Thyroid gland (tissue), 4 donors: ENCODE data around the gene CD72. TPM values are rescaled to one million over a fixed set of nuclear protein-coding genes. Genes with fewer than 3 reads are reported as not detected.
A peak's percentile ranks its signal among the peaks of the same experiment; 100 is the strongest.
"Not testable (repeated sequence)": the region's sequence is repeated elsewhere in the genome, so short reads cannot be mapped to it uniquely, and the experiment has no call there.

Experiments
- DNase-seq, 2 donors: peaks; one replicate each; pipeline ENCODE4 v3.0.0-alpha.2; 2019
- H3K27ac ChIP-seq, 3 donors: fragments of 200-600 bp; sonication (generic); 1 replicate in 2 of 3; 2 replicates in 1 of 3; pipeline ENCODE4 v1.5.1; 2016 to 2019; ENCODE audit warnings: mild to moderate bottlenecking in 1 of 3, moderate library complexity in 1 of 3
- H3K27me3 ChIP-seq: fragments of 200-600 bp; sonication (generic); one replicate; pipeline ENCODE4 v1.5.1; 2019
- H3K36me3 ChIP-seq, 2 donors: fragments of 200-600 bp; sonication (generic); one replicate each; pipeline ENCODE4 v1.5.1; 2016 to 2019
- H3K4me1 ChIP-seq, 2 donors: fragments of 200-600 bp; sonication (generic); one replicate each; pipeline ENCODE4 v1.5.1; 2017 to 2019
- H3K4me3 ChIP-seq, 3 donors: fragments of 200-600 bp; sonication (generic); replicated peaks in 1 of 3; 1 replicate in 2 of 3; 2 replicates in 1 of 3; pipeline ENCODE4 v1.5.1; 2016; ENCODE audit warnings: mild to moderate bottlenecking in 1 of 3
- H3K9me3 ChIP-seq: fragments of 200-600 bp; sonication (generic); one replicate; pipeline ENCODE4 v1.5.1; 2017
- POLR2A ChIP-seq, 2 donors: fragments of 450-650 bp; IDR thresholded peaks; one replicate each; pipeline ENCODE4 v1.6.1; 2017; ENCODE audit warnings: antibody characterized with exemption in 2 of 2, mild to moderate bottlenecking in 2 of 2, moderate library complexity in 1 of 2
- WGBS, 2 donors: methylation state at CpG; one replicate each; pipeline ENCODE4 v1.1.5; 2017; 5-methylcytosine and 5-hydroxymethylcytosine counted together
- intact Hi-C: fragments of 100-400 bp; cut with DNase I; formaldehyde crosslinking; loops from one replicate; pipeline ENCODE4 v1.15.1; 2023
- total RNA-seq, 4 donors: library from RNA; depleted of rRNA; stranded (reverse); fragments of >200 nt; gene quantifications; one replicate each; pipeline ENCODE4 v1.2.3, GENCODE V29; 2016
- TF ChIP-seq, protein P1 (sequence below), 6 experiments: fragments of 200-600 bp in 3 of 6; fragments of 450-650 bp in 3 of 6; sonication (generic) in 3 of 6; IDR thresholded peaks; one replicate each; pipeline ENCODE4 v1.5.1; 2016 to 2019; ENCODE audit warnings: antibody characterized with exemption in 6 of 6, mild to moderate bottlenecking in 2 of 6, inconsistent platforms in 1 of 6, moderate library complexity in 1 of 6

The CD72 gene
- total RNA-seq, 4 donors from 2014 or later: 1.8 to 5.8 (median 3.1) TPM

DNA sequence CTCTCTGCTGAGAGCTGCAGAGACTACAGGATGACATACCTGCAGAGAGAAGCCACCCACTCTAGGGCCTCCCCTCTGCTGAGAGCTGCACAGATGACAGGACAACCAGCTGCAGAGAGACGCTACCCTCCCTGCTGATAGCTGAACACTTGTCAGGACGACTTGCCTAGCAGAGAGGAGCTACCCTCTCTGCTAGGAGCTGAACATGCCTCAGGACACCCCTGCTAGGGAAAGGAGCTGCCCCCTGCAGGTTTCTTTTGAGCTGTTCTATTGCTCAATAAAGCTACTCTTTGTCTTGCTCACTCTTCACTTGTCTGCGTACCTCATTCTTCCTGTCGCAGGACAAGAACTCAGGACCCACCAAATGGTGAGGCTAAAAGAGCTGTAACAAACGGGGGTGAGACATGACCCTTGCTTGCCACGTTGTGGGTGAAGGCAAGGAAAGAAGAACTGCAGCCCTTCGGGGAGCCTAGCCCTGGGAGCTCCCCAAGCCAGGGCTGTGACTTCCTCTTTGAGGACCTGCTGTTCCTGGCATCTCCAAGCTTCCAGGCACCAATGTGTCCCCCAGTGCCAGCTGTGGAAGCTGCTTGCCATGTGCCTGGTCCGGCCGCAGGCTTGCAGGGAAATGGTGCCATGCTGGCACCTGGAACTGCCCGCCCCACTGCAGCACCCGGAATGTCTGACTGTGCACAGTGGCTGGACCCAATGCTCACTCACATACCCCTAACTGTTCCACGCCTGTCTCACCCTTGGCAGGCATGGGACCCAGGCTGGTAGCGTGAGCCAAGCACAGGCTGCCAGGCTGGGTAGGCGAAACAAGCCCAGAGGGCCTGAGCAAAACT, 18.2 kb downstream of the CD72 start:
- H3K36me3 ChIP-seq: no peaks in the 10 kb centered on the region
- no peak overlapping the region for H3K4me3 ChIP-seq
- no peak for TF ChIP-seq POLR2A (IDR thresholded peaks at IDR 0.05)
- TF ChIP-seq, protein P1, sequence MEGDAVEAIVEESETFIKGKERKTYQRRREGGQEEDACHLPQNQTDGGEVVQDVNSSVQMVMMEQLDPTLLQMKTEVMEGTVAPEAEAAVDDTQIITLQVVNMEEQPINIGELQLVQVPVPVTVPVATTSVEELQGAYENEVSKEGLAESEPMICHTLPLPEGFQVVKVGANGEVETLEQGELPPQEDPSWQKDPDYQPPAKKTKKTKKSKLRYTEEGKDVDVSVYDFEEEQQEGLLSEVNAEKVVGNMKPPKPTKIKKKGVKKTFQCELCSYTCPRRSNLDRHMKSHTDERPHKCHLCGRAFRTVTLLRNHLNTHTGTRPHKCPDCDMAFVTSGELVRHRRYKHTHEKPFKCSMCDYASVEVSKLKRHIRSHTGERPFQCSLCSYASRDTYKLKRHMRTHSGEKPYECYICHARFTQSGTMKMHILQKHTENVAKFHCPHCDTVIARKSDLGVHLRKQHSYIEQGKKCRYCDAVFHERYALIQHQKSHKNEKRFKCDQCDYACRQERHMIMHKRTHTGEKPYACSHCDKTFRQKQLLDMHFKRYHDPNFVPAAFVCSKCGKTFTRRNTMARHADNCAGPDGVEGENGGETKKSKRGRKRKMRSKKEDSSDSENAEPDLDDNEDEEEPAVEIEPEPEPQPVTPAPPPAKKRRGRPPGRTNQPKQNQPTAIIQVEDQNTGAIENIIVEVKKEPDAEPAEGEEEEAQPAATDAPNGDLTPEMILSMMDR (IDR thresholded peaks at IDR 0.05): no peak
- no peak for DNase-seq
- peaks cover 3 to 20% of the 10 kb centered on the region in 2 donors for H3K4me1 ChIP-seq
- H3K27ac ChIP-seq: no peak overlapping the region
- intact Hi-C loops: loop anchor here (5.0 kb wide), 1 partner anchor 132 kb away; the partner anchor contains the start of genes CREB3 and TLN1
- H3K9me3 ChIP-seq: no peaks in the 10 kb centered on the region
- no peaks in the 10 kb centered on the region for H3K27me3 ChIP-seq
- WGBS, 2 donors: 86% methylated on average over 9 to 14 of the region's 14 CpGs

- Histone ChIP-seq H3K4me1 (peaks cover 3 to 20% of the 10 kb centered on the region in 2 donors), H3K27ac (peak overlapping the region in 1 of 3 donors; percentile 44), H3K4me3 (no peak overlapping the region), H3K27me3 (no peaks in the 10 kb centered on the region), H3K9me3 (no peaks in the 10 kb centered on the region), H3K36me3 (no peaks in the 10 kb centered on the region)
- intact Hi-C loops: no loop called here
- peak; percentile 62 to 73 for DNase-seq
- TF ChIP-seq POLR2A (IDR thresholded peaks at IDR 0.05): no peak
- TF ChIP-seq, protein P1 (IDR thresholded peaks at IDR 0.05): peak in 1 of 6 experiments; percentile 12
- 70 to 100% methylated on average over 2 to 3 of the region's 11 CpGs for WGBS, 2 donors
Measured at GRCh38 chr9:35598866-35599590, 19.2 kb downstream of the CD72 start.

DNA sequence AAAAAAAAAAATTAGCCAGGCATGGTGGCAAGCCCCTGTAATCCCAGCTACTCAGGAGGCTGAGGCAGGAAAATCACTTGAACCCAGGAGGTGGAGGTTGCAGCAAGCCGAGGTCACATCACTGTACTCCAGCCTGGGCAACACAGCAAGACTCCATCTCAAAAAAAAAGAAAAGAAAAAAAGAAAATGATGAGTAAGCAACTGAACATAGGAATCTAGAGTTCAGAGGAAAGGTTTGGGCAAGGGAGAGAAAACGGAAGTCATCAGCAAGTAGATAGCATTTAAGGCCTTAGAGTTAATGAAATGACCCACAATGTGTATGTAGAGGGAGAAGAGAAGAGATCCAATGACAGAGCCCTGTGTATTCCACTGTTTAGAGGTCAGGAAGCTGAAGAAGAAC, 21.3 kb downstream of the CD72 start:
- H3K36me3 ChIP-seq, H3K9me3 ChIP-seq, H3K27me3 ChIP-seq, DNase-seq, intact Hi-C loops, H3K27ac ChIP-seq, H3K4me3 ChIP-seq: not testable (repeated sequence)
- H3K4me1 ChIP-seq: peaks cover 0 to 11% of the 10 kb centered on the region in 2 donors
- WGBS, 2 donors: 97 to 98% methylated on average over 2 of the region's 2 CpGs

DNA sequence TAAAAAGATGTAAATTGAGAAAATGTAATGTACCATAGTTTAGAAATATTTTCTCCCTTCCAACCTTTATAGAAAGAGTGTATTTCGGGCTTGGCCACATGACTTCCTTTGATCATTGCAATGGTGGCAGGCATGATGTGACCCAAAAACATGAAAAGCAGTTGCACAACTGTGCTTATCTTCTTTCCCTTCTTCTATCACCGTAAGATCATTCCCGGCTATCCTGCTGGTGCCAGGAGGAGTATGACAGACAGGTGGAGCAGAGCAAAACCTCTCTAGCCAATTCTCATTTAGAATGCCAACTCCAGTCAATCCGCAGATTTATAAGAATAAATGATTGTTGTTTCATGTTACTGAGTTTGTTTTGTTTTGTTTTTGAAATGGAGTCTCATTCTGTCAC, 23.7 kb downstream of the CD72 start:
- no peak overlapping the region for H3K4me3 ChIP-seq
- TF ChIP-seq, protein P1 (IDR thresholded peaks at IDR 0.05): no peak
- TF ChIP-seq POLR2A (IDR thresholded peaks at IDR 0.05): no peak
- intact Hi-C loops: no loop called here
- WGBS, 2 donors: 93 to 99% methylated on average over 4 of the region's 4 CpGs
- no peaks in the 10 kb centered on the region for H3K9me3 ChIP-seq
- H3K36me3 ChIP-seq: no peaks in the 10 kb centered on the region
- no peaks in the 10 kb centered on the region for H3K27me3 ChIP-seq
- no peak overlapping the region for H3K27ac ChIP-seq
- H3K4me1 ChIP-seq: peaks cover 0 to 10% of the 10 kb centered on the region in 2 donors
- no peak for DNase-seq

- no peak for TF ChIP-seq POLR2A (IDR thresholded peaks at IDR 0.05)
- TF ChIP-seq, protein P1 (IDR thresholded peaks at IDR 0.05): no peak
- H3K4me1 ChIP-seq: peaks cover 0 to under 1% of the 10 kb centered on the region in 2 donors
- H3K27me3 ChIP-seq: no peaks in the 10 kb centered on the region
- intact Hi-C loops: no loop called here
- H3K9me3 ChIP-seq: no peaks in the 10 kb centered on the region
- H3K36me3 ChIP-seq: no peaks in the 10 kb centered on the region
- no peak overlapping the region for H3K27ac ChIP-seq
- DNase-seq: no peak
- H3K4me3 ChIP-seq: no peak overlapping the region
Measured at GRCh38 chr9:35593581-35593980, 24.6 kb downstream of the CD72 start.

DNA sequence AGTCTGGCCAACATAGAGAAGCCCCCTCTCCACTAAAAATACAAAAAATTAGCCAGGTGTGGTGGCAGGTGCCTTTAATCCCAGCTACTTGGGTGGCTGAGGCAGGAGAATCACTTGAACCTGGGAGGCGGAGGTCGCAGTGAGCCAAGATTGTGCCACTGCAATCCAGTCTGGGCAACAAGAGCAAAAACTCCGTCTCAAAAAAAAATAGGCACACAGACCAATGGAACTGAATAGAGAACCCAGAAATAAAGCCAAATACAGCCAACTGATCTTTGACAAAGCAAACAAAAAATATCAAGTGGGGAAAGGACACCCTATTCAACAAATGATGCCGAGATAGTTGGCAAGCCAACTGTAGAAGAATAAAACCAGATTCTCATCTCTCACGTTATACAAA, 29.7 kb downstream of the CD72 start:
- H3K4me1 ChIP-seq, DNase-seq, H3K27me3 ChIP-seq, H3K9me3 ChIP-seq, intact Hi-C loops, H3K27ac ChIP-seq, H3K4me3 ChIP-seq, H3K36me3 ChIP-seq: not testable (repeated sequence)
- 91% methylated on average over 5 of the region's 5 CpGs for WGBS, 2 donors

- H3K27me3 ChIP-seq, H3K36me3 ChIP-seq, H3K4me3 ChIP-seq, DNase-seq, H3K4me1 ChIP-seq, H3K27ac ChIP-seq, H3K9me3 ChIP-seq, intact Hi-C loops: not testable (repeated sequence)
- 88 to 96% methylated on average over 3 of the region's 3 CpGs for WGBS, 2 donors
Measured at GRCh38 chr9:35584681-35585080, 33.5 kb downstream of the CD72 start.

- H3K9me3 ChIP-seq, H3K36me3 ChIP-seq, H3K27me3 ChIP-seq, H3K27ac ChIP-seq, DNase-seq, intact Hi-C loops, H3K4me1 ChIP-seq, H3K4me3 ChIP-seq: not testable (repeated sequence)
- WGBS, 2 donors: 71 to 80% methylated on average over 6 of the region's 6 CpGs
Measured at GRCh38 chr9:35583521-35583920, 34.7 kb downstream of the CD72 start.
